C4-2B (cell line): ENCODE results near the gene MKRN1.

Source experiments
- H3K27ac ChIP-seq: fragments of 450-650 bp; 2 replicates; pipeline ENCODE4 v1.5.1; 2017
- CTCF ChIP-seq: fragments of 450-650 bp; conservative IDR thresholded peaks from 2 replicates; pipeline ENCODE4 v1.5.1; 2017; ENCODE audit warnings: mild to moderate bottlenecking
- ZFX ChIP-seq: fragments of 450-650 bp; IDR thresholded peaks from 2 replicates; pipeline ENCODE4 v1.6.1; 2017

The MKRN1 gene

DNA sequence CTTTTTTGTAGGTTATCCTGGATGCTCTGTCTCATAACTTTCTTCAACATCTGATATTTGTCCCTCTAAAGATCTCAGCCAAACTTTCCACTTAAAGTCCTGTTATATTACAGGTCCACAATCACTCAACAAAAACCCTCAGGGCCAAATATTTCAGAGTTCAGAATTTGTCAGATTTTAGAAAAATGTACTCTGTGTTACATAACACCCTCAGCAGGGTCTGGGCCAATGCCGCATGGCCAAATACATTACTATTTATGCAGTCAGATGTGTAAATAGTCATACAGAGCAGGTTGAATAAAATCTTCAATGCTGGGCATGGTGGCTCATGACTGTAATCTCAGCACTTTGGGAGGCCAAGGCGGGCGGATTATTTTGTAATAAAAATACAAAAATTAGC, 63.9 kb downstream of the MKRN1 start:
- H3K27ac ChIP-seq = no peak overlapping the region
- TF ChIP-seq ZFX (no peak), CTCF (no peak)

GRCh38 chr7:140404565-140405065, 74.7 kb downstream of the MKRN1 start:
- H3K27ac ChIP-seq = peak overlapping the region; percentile 73
- TF ChIP-seq ZFX (no peak), CTCF (no peak)

GRCh38 chr7:140403878-140404564, 75.3 kb downstream of the MKRN1 start, which contains the start of gene RAB19:
Gene RAB19, plus strand, starts transcription at chr7:140404058. Its CDS starts 3,589 bp downstream, at chr7:140407647.
- TF ChIP-seq CTCF = no peak
- TF ChIP-seq ZFX = no peak
- peak within 1 kb of the TSS; percentile 73 for H3K27ac ChIP-seq
